H9 (cell line): ENCODE measurements around the gene GET3. TPM values are rescaled to one million over a fixed set of nuclear protein-coding genes. Genes with fewer than 3 reads are reported as not detected.
A peak's percentile ranks its signal among the peaks of the same experiment; 100 is the strongest.

Experiments used
- DNase-seq: peaks from one replicate; pipeline ENCODE4 v3.0.0-alpha.2; 2017
- H2AFZ ChIP-seq: one replicate; pipeline ENCODE4 v1.6.1; 2013; ENCODE audit warnings: mild to moderate bottlenecking, low read length, control low read depth, moderate library complexity
- H2AK5ac ChIP-seq: 2 replicates; pipeline ENCODE4 v1.6.1; 2013; ENCODE audit warnings: low read length, control low read depth, mixed read lengths; ENCODE audit not compliant: insufficient read length
- H2BK120ac ChIP-seq: one replicate; pipeline ENCODE4 v1.6.1; 2013; ENCODE audit warnings: low read depth, mild to moderate bottlenecking, low read length, control low read depth, inconsistent platforms; ENCODE audit not compliant: poor library complexity, severe bottlenecking
- H2BK12ac ChIP-seq: 2 replicates; pipeline ENCODE4 v1.6.1; 2013; ENCODE audit warnings: low read length, control low read depth, mixed read lengths, low read depth; ENCODE audit not compliant: insufficient read length
- H2BK15ac ChIP-seq: 2 replicates; pipeline ENCODE4 v1.6.1; 2013; ENCODE audit warnings: low read depth, low read length, control low read depth
- H2BK20ac ChIP-seq: one replicate; pipeline ENCODE4 v1.6.1; 2013; ENCODE audit warnings: low read depth, mild to moderate bottlenecking, low read length, control low read depth, inconsistent platforms; ENCODE audit not compliant: poor library complexity, severe bottlenecking
- H2BK5ac ChIP-seq: 2 replicates; pipeline ENCODE4 v1.6.1; 2013; ENCODE audit warnings: low read length, control low read depth, mixed read lengths; ENCODE audit not compliant: insufficient read length
- H3K14ac ChIP-seq: 2 replicates; pipeline ENCODE4 v1.6.1; 2013; ENCODE audit warnings: low read length, control low read depth; ENCODE audit not compliant: insufficient read depth
- H3K18ac ChIP-seq: 2 replicates; pipeline ENCODE4 v1.6.1; 2013; ENCODE audit warnings: low read depth, mild to moderate bottlenecking, mixed read lengths, low read length, control low read depth; ENCODE audit not compliant: insufficient read length
- H3K23ac ChIP-seq: 2 replicates; pipeline ENCODE4 v1.6.1; 2013; ENCODE audit warnings: low read length, control low read depth, mixed read lengths, low read depth; ENCODE audit not compliant: insufficient read length
- H3K23me2 ChIP-seq: 2 replicates; pipeline ENCODE4 v1.6.1; 2013; ENCODE audit warnings: low read depth, mild to moderate bottlenecking, mixed read lengths, low read length, control low read depth; ENCODE audit not compliant: insufficient read length, poor library complexity, severe bottlenecking
- H3K27ac ChIP-seq: 2 replicates; pipeline ENCODE4 v1.5.1; 2013; ENCODE audit warnings: low read length, control low read depth, mixed read lengths, low read depth; ENCODE audit not compliant: insufficient read length
- H3K27me3 ChIP-seq: 2 replicates; pipeline ENCODE4 v1.6.1; 2013; ENCODE audit warnings: low read length, control low read depth, inconsistent platforms; ENCODE audit not compliant: insufficient read depth
- H3K4ac ChIP-seq: 2 replicates; pipeline ENCODE4 v1.6.1; 2013; ENCODE audit warnings: low read depth, mild to moderate bottlenecking, control low read depth, inconsistent platforms, low read length, moderate library complexity
- H3K4me1 ChIP-seq: 2 replicates; pipeline ENCODE4 v1.6.1; 2013; ENCODE audit warnings: low read length, control low read depth, inconsistent platforms; ENCODE audit not compliant: insufficient read depth
- H3K4me2 ChIP-seq: 2 replicates; pipeline ENCODE4 v1.6.1; 2013; ENCODE audit warnings: low read length, control low read depth, mixed read lengths; ENCODE audit not compliant: insufficient read length, insufficient read depth
- H3K56ac ChIP-seq: 2 replicates; pipeline ENCODE4 v1.6.1; 2013; ENCODE audit warnings: low read depth, mild to moderate bottlenecking, mixed read lengths, low read length, control low read depth; ENCODE audit not compliant: insufficient read length
- H3K79me1 ChIP-seq: 2 replicates; pipeline ENCODE4 v1.6.1; 2013; ENCODE audit warnings: low read depth, mild to moderate bottlenecking, moderate library complexity, low read length, control low read depth, inconsistent platforms; ENCODE audit not compliant: insufficient read depth, poor library complexity, severe bottlenecking
- H3K79me2 ChIP-seq: 2 replicates; pipeline ENCODE4 v1.6.1; 2013; ENCODE audit warnings: low read length, control low read depth, inconsistent platforms; ENCODE audit not compliant: insufficient read depth
- H3K9ac ChIP-seq: 2 replicates; pipeline ENCODE4 v1.6.1; 2013; ENCODE audit warnings: low read length, control low read depth, mixed read lengths; ENCODE audit not compliant: insufficient read length; ENCODE audit errors: extremely low read depth
- H3K9me3 ChIP-seq: one replicate; pipeline ENCODE4 v1.6.1; 2013; ENCODE audit warnings: low read depth, low read length, inconsistent platforms; ENCODE audit not compliant: control insufficient read depth
- H3T11ph ChIP-seq: one replicate; pipeline ENCODE4 v1.6.1; 2013; ENCODE audit warnings: mild to moderate bottlenecking, low read length, control low read depth, inconsistent platforms
- H4K20me1 ChIP-seq: one replicate; pipeline ENCODE4 v1.6.1; 2013; ENCODE audit not compliant: control insufficient read depth, insufficient read length, insufficient read depth
- H4K5ac ChIP-seq: 2 replicates; pipeline ENCODE4 v1.6.1; 2013; ENCODE audit warnings: low read depth, mild to moderate bottlenecking, mixed read lengths, low read length, control low read depth; ENCODE audit not compliant: insufficient read length
- H4K8ac ChIP-seq: replicated peaks from 2 replicates; pipeline ENCODE4 v1.6.1; 2013; ENCODE audit warnings: low read length, control low read depth, mixed read lengths, low read depth; ENCODE audit not compliant: insufficient read length
- H4K91ac ChIP-seq: 2 replicates; pipeline ENCODE4 v1.6.1; 2013; ENCODE audit warnings: low read depth, mild to moderate bottlenecking, moderate library complexity, mixed read lengths, low read length, control low read depth; ENCODE audit not compliant: insufficient read length
- H3K27ac Mint-ChIP-seq, 3 experiments: 2 replicates in 2 of 3; 3 replicates in 1 of 3; pipeline ENCODE4 v1.8.0; 2020 to 2021; ENCODE audit warnings: mixed read lengths in 3 of 3, mild to moderate bottlenecking in 1 of 3, moderate library complexity in 1 of 3
- H3K27me3 Mint-ChIP-seq: 2 replicates; pipeline ENCODE4 v1.8.0; 2021; ENCODE audit warnings: low read depth, mild to moderate bottlenecking, moderate library complexity, mixed read lengths
- H3K36me3 Mint-ChIP-seq, 3 experiments: 2 replicates in 2 of 3; 3 replicates in 1 of 3; pipeline ENCODE4 v1.8.0; 2020 to 2021; ENCODE audit warnings: low read depth in 3 of 3, mixed read lengths in 3 of 3; ENCODE audit not compliant: insufficient read depth in 1 of 3
- H3K4me1 Mint-ChIP-seq, 2 experiments: 2 replicates each; pipeline ENCODE4 v1.8.0; 2020; ENCODE audit warnings: mixed read lengths in 2 of 2
- H3K4me3 Mint-ChIP-seq, 2 experiments: 2 replicates in 1 of 2; 3 replicates in 1 of 2; pipeline ENCODE4 v1.8.0; 2020 to 2021; ENCODE audit warnings: mild to moderate bottlenecking in 2 of 2, mixed read lengths in 2 of 2, moderate library complexity in 1 of 2
- H3K9me3 Mint-ChIP-seq, 2 experiments: 2 replicates in 1 of 2; 3 replicates in 1 of 2; pipeline ENCODE4 v1.8.0; 2020; ENCODE audit warnings: mild to moderate bottlenecking in 2 of 2, mixed read lengths in 2 of 2, moderate library complexity in 1 of 2
- WGBS: extraction: QIAGEN DNeasy Blood & Tissue Kit; methylation state at CpG from one replicate; pipeline ENCODE4 v1.1.7; 2013; ENCODE audit warnings: missing lambda C conversion rate, low lambda C conversion rate, mixed read lengths; ENCODE audit not compliant: insufficient read length; ENCODE audit errors: extremely low coverage; 5-methylcytosine and 5-hydroxymethylcytosine counted together
- total RNA-seq: library from RNA; stranded (reverse); gene quantifications from 2 replicates; pipeline ENCODE4 v1.2.1, GENCODE V29; 2021
- TF ChIP-seq, protein P1 (sequence below): fragments of 200-600 bp; sonication (generic); conservative IDR thresholded peaks from 3 replicates; pipeline ENCODE4 v1.8.0; 2021; ENCODE audit warnings: antibody characterized with exemption, mild to moderate bottlenecking

The GET3 gene
- total RNA-seq, 1 experiment from 2014 or later = 81.6 TPM

DNA sequence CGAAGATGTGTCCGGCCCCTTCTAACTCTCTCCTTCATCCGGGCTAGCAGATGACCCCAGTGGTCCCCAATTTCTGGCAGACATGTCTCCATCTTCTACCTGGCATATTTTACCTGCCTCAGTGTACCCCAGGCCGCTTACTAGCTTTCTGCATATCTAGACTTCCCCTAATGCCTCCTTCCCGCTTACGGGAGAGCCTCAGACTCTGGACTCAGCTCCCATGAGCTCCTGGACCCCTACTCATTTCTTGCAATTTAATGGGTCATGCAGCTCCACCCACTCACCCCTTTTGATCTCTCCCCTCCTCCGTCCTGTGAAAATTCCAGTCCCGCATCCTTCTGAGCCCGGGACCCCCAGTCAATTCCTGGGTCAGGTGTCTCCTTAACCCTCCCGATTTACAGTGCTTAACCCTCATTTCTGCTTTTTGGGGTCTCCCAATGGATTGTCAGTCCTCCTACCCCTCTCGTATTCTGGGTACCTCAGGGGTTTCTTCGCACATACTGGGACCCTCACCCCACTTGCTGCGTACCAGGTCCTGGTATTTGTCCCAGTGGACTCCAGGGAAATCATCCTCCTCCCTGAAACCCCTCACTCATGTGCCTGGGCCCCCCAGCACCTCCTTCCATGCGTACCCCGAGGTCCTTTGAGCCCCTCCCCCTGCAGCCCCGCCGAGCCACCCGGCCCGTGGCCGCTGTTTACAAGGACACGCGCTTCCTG, 53.5 kb downstream of the GET3 start:
- no peak overlapping the region for H3K27ac ChIP-seq
- no peaks in the 10 kb centered on the region for H3K79me1 ChIP-seq
- peaks cover 2% of the 10 kb centered on the region; the same call in 1 of the 2 replicates for H3K4me1 ChIP-seq
- no peaks in the 10 kb centered on the region for H3K79me2 ChIP-seq
- H3K23ac ChIP-seq = no peak overlapping the region
- Mint-ChIP-seq H3K36me3 (no peaks in the 10 kb centered on the region), H3K9me3 (no peaks in the 10 kb centered on the region), H3K27ac (peak overlapping the region in 2 of 3 experiments; percentile 46 to 73; a peak in 4 of 7 replicates), H3K4me1 (peaks cover 34% of the 10 kb centered on the region in 2 experiments), H3K4me3 (peak overlapping the region; percentile 76 to 85), H3K27me3 (peaks cover 8% of the 10 kb centered on the region)
- H2BK5ac ChIP-seq = no peak overlapping the region
- no peak overlapping the region for H4K5ac ChIP-seq
- H2BK120ac ChIP-seq = no peak overlapping the region
- no peak overlapping the region for H4K8ac ChIP-seq
- no peak overlapping the region for H3K9ac ChIP-seq
- H4K20me1 ChIP-seq = no peaks in the 10 kb centered on the region
- no peak overlapping the region for H2BK20ac ChIP-seq
- H2BK15ac ChIP-seq = no peak overlapping the region
- no CpG with 5 or more reads among the region's 22 CpGs for WGBS
- no peak overlapping the region for H2AFZ ChIP-seq
- H3K14ac ChIP-seq = no peak overlapping the region
- no peak overlapping the region for H2BK12ac ChIP-seq
- peak overlapping the region; percentile 48 for H3K4me2 ChIP-seq
- TF ChIP-seq, protein P1, sequence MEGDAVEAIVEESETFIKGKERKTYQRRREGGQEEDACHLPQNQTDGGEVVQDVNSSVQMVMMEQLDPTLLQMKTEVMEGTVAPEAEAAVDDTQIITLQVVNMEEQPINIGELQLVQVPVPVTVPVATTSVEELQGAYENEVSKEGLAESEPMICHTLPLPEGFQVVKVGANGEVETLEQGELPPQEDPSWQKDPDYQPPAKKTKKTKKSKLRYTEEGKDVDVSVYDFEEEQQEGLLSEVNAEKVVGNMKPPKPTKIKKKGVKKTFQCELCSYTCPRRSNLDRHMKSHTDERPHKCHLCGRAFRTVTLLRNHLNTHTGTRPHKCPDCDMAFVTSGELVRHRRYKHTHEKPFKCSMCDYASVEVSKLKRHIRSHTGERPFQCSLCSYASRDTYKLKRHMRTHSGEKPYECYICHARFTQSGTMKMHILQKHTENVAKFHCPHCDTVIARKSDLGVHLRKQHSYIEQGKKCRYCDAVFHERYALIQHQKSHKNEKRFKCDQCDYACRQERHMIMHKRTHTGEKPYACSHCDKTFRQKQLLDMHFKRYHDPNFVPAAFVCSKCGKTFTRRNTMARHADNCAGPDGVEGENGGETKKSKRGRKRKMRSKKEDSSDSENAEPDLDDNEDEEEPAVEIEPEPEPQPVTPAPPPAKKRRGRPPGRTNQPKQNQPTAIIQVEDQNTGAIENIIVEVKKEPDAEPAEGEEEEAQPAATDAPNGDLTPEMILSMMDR = no peak
- H3K18ac ChIP-seq = peak overlapping the region; percentile 31
- no peak overlapping the region for H4K91ac ChIP-seq
- no peaks in the 10 kb centered on the region; the same call in 1 of the 2 replicates for H3K27me3 ChIP-seq
- H3T11ph ChIP-seq = no peak overlapping the region
- no peaks in the 10 kb centered on the region for H3K9me3 ChIP-seq
- no peak for DNase-seq
- no peak overlapping the region for H3K4ac ChIP-seq
- peaks cover 37% of the 10 kb centered on the region for H3K23me2 ChIP-seq
- no peak overlapping the region for H3K56ac ChIP-seq
- no peak overlapping the region for H2AK5ac ChIP-seq
